Medulla oblongata (tissue), 1 donor: Measurements from ENCODE around the gene ANXA3.
"Not testable (repeated sequence)": the region's sequence is repeated elsewhere in the genome, so short reads cannot be mapped to it uniquely, and the experiment has no call there.

Source experiments
- DNase-seq: peaks from one replicate; pipeline ENCODE4 v3.0.0-alpha.2; 2015; ENCODE audit errors: extremely low spot score

The ANXA3 gene

GRCh38 chr4:78543424-78544125 lies 8.0 kb upstream of the ANXA3 start:
- DNase-seq, result no peak

GRCh38 chr4:78544678-78545077 lies 6.9 kb upstream of the ANXA3 start:
- no peak for DNase-seq

- DNase-seq, result no peak
Observed at GRCh38 chr4:78545275-78546246, 6.0 kb upstream of the ANXA3 start.

- DNase-seq, result not testable (repeated sequence)
Observed at GRCh38 chr4:78547899-78548298, 3.7 kb upstream of the ANXA3 start.

- not testable (repeated sequence) for DNase-seq
Observed at GRCh38 chr4:78548889-78549288, 2.7 kb upstream of the ANXA3 start.

GRCh38 chr4:78552389-78553042 lies 946 bp downstream of the ANXA3 start:
- DNase-seq, result no peak

GRCh38 chr4:78553043-78553396 lies 1.4 kb downstream of the ANXA3 start:
- no peak for DNase-seq

GRCh38 chr4:78553529-78554060 lies 2.0 kb downstream of the ANXA3 start:
- no peak for DNase-seq

GRCh38 chr4:78556665-78557064 lies 5.1 kb downstream of the ANXA3 start:
- DNase-seq, result no peak

GRCh38 chr4:78557841-78558240 lies 6.3 kb downstream of the ANXA3 start:
- DNase-seq, result no peak

GRCh38 chr4:78558410-78558809 lies 6.8 kb downstream of the ANXA3 start:
- no peak for DNase-seq

GRCh38 chr4:78560296-78560963 lies 8.9 kb downstream of the ANXA3 start:
- DNase-seq, result no peak

GRCh38 chr4:78561677-78562076 lies 10.1 kb downstream of the ANXA3 start:
- DNase-seq, result no peak

- DNase-seq, result no peak
Observed at GRCh38 chr4:78562687-78563086, 11.1 kb downstream of the ANXA3 start.

- DNase-seq, result no peak
Observed at GRCh38 chr4:78565971-78566372, 14.4 kb downstream of the ANXA3 start.

- DNase-seq, result no peak
Observed at GRCh38 chr4:78566834-78567499, 15.4 kb downstream of the ANXA3 start.

- DNase-seq, result no peak
Observed at GRCh38 chr4:78567500-78568060, 16.0 kb downstream of the ANXA3 start.

GRCh38 chr4:78568640-78569305 lies 17.2 kb downstream of the ANXA3 start:
- no peak for DNase-seq

GRCh38 chr4:78569306-78569821 lies 17.8 kb downstream of the ANXA3 start:
- no peak for DNase-seq

GRCh38 chr4:78570117-78570516 lies 18.5 kb downstream of the ANXA3 start:
- DNase-seq, result no peak
